Stimulated activated CD4-positive, alpha-beta T cell treated with anti-CD3 and anti-CD28 coated beads, TNF-alpha, amount 100 ng/mL, for 4 hours (primary cell): ENCODE results near the gene TPRKB.
A peak's percentile ranks its signal among the peaks of the same experiment; 100 is the strongest.
"Not testable (repeated sequence)": the region's sequence is repeated elsewhere in the genome, so short reads cannot be mapped to it uniquely, and the experiment has no call there.

Experiments used
- DNase-seq, 3 experiments: peaks; one replicate each; pipeline ENCODE4 v3.0.0-alpha.2; 2020; ENCODE audit warnings: low read depth in 3 of 3

The TPRKB gene

DNA sequence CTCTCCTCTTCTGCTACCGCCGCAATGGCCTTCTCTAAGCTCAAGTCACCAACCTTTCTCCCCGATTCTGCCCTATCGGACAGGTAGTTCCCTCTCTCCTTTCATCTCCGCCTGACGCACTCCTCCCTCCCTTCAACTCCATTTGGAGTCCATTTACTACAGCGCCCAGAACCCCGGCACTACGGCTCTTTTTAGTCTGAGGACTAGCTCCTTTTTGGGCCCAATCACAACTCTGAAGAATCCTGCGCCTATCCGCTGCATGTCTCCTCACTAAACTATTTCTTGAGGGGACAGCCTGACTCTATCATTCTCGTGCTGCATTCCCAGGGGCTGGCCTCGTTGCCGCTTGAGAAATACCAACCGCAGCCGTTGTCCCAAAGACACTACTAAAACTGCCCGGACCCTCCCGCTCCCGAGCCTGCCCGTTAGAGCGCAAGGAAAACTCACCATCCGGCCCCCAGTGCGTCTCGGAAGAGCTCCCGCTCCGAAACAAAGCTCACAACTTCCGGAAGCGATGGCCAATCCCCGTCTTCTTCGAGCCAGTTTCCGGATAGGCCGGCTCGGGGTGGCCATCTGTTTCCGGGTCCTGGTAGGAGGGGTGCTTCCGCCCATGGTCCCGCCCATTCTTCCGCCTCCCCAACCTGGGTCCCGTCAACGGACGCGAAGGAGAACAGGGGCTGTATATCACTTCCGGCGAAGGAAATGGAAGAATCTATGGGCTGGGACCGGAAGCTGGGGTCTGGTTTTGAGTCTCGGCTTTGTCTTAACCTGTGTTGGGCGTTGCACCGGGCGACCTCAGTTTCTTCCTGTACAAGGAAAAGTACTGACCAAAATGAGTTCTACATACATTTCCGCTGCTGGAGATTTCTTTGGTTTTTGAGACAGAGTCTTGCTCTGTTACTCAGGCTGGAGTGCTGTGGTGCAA, at the start of gene TPRKB:
Gene TPRKB (minus strand): TSS at position 491 of the 925 bp plus-strand sequence. CDS start 2,776 bp downstream, outside the sequence.
- DNase-seq = peak; percentile 85 to 88 (median 86)

DNA sequence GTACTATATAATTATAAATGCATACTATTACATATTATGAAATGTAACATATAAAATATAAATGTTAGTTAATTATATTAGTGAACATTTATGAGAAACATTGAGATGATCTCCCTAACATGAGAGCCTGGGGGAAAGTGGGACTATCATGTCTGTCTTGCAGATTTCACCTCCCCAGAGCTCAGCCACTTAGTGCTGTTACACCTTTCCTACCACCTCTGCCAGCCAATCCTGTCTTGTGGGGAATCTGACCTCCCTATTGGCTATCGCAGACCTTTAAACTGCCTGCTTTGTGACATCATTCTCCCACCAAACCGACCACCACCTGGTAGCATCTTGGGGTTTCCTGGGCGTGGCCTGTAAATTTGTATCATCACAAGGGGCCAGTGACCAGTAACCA, 46.7 kb upstream of the TPRKB start, which contains the start of gene C2orf78:
Gene C2orf78 (plus strand): TSS at position 301 of the 400 bp plus-strand sequence. CDS start 127 bp downstream, outside the sequence.
- not testable (repeated sequence) for DNase-seq

DNA sequence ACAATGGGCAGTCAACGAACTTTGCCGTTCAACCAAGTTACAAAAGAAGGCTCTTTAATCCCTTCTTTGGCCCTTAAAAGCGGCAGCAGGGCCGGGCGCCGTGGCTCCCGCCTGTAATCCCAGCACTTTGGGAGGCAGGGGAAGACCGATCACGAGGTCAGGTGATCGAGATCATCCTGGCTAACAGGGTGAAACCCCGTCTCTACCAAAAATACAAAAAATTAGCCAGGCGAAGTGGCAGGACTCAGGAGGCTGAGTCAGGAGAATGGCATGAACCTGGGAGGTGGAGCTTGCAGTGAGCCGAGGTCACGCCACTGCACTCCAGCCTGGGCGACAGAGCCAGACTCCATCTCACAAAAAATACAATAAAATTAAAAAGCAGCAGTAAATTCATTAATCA, 46.3 kb upstream of the TPRKB start:
- DNase-seq = not testable (repeated sequence)

DNA sequence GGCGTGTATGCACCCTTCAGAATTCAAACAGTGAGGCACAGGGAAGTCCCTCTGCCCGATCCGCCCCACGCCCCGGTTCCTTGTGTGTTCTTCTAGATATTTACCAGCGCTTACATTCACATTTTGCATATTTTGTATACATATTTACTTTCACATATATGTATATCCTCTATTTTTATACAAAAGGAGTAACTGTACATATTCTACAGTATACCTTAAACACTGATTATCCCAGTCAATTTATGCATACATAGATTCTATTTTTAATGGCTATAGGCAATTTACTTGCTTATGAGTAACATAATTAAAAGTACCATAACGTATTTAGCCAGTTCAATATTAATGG, 43.1 kb upstream of the TPRKB start:
- DNase-seq = no peak

DNA sequence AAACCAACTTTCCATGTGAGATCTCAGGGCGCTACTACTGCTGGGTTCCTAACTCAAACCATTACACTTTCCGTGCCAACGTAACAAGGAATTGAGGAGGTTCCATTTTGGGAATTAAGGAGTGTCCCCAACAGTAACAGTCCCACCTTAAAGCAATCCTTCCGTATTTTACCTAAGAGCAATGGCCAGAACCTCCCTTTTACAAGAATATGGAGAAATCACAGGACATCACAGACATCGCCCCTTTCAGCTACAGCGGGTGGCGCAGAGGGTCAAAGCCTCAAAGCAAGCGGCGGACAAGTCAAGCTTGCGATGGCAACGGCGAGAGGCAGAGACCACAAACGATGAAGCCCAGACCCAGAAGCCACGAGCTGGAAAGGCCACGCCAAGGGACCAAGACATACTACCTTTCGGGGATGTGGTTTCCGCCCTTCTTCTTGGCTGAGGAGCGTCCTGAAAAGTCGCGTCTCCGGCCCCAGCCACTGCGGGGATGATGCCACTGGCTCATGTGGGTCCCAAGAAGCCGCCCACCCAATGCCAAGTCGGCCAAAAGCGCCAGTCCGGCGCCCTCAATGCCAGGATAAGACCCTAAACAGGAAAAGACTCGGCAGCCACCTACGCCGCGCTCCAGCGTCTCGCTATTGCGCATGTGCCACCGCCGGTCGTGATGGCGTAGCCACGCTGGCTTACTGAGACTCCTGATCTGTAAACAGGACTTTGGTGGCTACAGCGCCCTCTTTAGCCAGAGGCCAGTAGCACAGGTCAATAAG, 42.5 kb upstream of the TPRKB start, which contains the start of gene DUSP11:
Gene DUSP11 (minus strand): TSS at position 637 of the 770 bp plus-strand sequence. CDS start 129 bp downstream, at position 508.
- DNase-seq = peak; percentile 92 to 96 (median 95)

DNA sequence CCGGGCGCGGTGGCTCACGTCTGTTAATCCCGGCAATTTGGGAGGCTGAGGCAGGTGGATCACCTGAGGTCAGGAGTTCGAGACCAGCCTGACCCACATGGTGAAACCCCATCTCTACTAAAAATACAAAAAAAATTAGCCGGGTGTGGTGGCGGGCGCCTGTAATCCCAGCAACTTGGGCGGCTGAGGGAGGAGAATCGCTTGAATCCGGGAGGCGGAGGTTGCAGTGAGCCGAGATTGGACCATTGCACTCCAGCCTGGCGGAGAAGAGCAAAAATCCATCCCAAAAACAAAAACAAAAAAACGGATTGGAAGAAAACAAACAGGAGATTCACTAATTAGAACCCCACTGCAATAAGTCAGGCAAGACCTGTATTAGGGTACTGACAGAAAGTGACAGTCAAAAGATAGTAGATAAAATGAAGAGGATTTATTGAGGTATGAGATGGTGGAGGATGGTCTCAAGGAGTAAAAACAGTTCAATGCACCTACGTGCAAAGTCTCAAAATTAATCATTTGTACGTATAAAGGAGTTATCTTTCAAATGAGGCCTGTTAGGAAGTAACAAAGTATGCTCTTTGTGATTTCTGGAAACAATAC, 41.8 kb upstream of the TPRKB start:
- DNase-seq = not testable (repeated sequence)

DNA sequence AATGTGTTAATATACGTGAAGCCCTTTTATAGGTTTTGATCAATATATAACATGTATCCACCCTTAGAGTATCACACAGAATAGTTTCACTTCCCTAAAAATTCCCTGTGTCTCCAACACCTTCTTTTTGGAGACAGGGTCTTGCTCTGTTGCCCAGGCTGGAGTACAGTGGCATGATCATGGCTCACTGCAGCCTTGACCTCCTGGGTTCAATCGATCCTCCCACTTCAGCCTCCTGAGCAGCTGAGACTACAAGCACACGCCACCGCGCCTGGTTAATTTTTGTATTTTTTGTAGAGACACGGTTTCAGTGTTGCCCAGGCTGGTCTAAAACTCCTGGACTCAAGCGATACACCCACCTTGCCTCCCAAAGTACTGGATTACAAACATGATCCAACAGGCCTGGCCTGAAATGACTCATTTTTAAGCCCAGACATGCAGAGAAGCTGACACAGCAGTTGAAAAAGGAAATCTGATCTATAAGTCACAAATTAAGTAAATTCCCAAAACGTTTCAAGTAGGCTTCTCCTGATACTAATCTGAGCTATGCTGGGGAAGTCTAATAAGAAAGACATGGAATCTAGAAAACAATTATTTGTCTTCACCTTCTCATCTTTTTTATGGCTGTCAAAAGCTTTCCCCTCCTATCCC, 39.8 kb upstream of the TPRKB start:
- no peak for DNase-seq

DNA sequence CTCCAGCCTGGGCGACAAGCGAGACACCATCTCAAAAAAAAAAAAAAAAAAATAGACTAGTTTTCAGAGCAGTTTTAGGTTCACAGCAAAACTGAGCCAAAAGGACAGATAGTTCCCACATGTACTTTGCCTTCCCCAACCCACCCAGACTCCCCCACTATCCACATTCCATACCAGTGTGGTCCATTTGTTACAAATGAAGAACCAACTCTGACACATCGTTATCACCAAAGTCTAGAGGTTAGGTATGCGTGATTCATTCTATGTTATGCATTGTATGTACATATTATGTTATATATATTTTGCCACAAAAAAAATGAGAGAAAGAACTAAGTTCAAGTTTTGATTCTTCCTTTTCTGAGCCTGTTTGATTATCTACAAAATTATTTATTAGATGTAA, 39.2 kb upstream of the TPRKB start:
- no peak for DNase-seq

DNA sequence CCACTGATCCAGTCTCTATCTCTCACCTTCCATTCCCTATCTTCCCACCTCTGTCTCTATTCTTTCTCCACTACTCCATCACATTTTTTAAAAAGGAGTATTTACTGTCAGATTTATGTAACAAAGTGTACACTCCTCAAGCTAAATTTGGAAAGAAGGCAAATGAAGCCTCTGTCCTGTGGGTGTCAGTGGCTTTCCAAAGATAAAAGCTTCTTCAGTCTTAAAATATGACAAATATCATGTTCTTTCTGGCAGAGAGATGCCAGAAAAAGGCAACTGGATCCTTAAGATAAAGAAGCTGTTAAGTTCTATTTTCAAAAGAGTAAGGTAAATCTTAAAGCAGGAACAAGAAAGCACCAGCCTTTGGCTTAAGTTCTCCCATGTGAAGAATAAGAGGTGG, 35.7 kb upstream of the TPRKB start:
- no peak for DNase-seq

DNA sequence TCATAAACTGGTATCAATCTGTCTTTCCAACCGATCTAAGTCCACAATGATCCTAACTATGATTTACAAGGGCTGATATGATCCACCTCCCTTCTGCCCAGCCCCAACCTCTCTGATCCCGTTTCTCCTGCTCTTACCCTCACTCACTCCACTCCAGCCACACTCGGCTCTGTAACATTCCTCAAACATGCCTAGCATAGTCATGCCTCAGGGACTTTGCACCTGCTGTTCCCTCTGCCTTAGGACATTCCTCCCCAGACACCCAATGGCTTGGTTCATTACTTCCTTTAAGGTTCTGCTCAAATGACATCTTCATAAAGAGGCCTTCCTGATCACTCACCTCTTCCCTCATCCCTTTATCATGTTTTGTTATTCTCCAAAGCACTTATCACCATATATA, 33.6 kb upstream of the TPRKB start:
- DNase-seq = no peak

DNA sequence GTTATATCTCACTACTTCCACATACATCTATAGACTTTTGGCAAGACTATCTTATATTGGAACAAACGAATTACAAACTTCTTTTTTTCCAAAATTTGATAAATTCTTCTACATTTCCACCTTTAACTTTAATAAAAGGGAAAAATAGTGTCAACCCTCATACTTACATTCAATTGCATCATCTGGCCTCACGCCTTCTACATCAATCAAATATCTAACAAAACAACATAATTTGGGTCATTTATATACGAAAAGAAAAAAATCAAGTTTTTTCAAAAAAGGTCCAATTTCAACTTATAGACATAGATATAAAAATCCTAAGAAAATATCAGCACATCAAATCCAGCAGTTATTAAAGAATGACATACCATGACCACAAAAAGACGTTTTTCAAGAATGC, 29.8 kb upstream of the TPRKB start:
- no peak for DNase-seq

DNA sequence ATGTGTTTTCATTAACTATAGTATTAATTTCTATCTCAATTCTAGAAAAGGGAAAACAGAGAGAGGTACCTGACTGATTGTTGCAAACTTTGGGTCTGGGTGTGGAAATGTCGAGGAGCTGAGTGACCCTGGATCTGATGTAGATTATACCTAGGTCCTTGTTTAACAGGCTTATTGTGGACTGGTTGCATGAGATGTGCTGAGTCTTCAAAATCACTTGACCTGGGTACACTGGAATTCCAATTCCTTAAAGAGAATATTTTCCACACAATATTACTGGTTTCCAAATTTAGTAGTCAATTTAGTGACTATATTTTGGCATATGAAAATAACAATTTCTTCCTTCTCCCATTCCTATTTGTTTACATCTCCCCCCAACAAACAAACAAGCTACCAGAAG, 29.2 kb upstream of the TPRKB start:
- DNase-seq = no peak

DNA sequence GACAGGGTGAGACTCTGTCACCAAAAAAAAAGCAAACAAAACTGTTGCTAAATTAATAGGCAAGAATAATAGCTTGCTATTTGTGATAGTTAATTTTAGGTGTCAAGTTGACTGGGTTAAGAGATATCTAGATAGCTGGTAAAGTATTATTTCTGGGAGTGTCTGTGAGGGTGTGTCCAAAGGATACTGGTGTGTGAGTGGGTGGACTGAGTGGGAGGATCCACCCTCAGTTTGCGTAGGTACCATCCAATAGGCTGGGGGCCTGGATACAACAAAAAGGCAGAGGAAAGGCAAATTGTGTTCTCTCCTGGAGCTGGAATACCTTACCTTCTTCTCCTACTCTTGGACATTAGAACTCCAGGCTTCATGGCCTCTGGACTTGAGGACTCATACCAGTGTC, 27.8 kb upstream of the TPRKB start:
- DNase-seq = no peak

DNA sequence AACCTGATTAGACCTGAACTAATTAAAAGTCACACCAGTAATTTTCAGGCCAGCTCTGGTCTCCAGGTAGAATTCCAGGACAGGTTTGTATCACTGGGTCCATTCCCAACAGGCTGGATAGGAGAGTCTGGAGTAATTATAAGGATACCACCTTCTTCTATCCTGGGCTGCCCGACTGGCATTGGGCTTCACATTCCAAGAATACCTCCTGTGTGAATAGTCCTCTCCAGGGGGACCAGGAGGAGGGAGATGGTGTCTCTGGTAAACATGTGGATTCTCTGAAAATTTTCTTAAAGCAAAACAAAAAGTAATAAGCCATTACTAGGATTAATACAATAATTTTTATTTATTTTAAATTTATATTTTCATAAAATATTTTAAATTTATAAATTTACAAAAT, 25.4 kb upstream of the TPRKB start:
- DNase-seq = no peak

DNA sequence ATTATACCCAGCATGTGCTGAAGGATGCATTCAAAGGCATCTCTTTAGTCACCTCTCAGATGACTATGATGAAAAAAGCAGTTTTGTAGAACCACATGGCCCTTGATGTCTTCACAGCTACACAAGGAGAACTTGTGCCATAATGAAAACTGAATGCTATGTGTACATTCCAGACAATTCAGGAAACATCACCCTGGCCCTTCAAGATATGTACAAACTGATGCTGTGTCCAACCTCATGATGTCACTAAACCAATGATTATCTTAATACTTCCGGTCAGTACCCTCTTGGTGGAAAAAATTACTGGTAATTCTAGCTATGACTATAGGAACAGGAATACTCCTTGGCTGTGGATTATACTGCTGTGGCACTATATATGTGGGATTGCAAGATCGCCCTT, 22.8 kb upstream of the TPRKB start:
- DNase-seq = no peak

DNA sequence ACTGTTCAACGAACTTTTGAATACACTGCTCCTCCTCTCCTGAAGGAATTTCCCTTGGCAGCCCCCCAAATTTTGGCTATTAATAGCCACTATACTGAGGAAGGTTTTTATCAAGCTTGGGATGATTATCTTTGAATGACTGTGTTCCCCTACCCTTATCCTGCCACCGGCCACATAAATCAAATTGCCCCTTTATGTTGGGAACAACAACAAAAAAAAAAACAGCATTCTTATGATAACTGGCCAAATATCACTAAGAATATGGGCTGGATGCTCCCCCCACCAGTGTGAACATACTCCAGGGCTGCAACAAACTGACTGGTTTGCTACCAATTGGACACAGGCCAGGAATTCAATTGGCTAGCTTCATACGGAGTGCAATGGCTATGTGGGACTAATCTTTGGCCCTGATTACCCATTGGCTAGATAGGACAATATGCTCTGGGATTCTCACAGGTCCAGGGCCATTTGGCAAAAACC, 22.2 kb upstream of the TPRKB start:
- DNase-seq = no peak

DNA sequence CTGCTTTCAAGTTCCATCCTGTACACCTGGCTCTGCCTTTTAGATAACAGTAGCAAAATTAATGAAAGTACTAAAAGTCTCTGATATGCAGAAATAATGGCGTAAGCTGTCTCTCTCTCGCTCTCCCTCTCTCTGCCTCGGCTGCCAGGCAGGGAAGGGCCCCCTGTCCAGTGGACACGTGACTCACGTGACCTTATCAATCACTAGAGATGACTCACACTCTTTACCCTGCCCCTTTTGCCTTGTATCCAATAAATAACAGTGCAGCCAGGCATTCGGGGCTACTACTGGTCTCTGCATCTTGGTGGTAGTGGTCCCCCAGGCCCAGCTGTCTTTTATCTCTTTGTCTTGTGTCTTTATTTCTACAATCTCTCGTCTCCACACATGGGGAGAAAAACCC, 17.2 kb upstream of the TPRKB start:
- not testable (repeated sequence) for DNase-seq

DNA sequence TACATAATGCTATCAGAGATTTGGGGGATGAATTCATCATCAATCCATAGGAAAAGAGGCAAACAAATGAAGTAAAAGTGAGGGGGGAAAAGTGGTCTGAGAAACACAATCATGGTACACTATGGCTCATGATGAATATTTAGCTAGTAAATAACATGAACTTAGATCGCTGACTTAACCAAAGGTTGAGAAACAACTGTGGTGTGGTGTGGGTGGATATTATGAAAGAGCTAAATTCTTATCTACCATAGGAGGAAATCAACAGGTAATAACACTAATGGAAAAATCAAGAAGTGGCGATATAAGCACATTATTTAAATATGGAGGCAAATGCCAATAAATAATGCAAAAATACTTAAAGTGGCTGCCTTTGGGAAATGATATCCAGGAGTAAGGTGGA, 12.2 kb upstream of the TPRKB start:
- DNase-seq = no peak

DNA sequence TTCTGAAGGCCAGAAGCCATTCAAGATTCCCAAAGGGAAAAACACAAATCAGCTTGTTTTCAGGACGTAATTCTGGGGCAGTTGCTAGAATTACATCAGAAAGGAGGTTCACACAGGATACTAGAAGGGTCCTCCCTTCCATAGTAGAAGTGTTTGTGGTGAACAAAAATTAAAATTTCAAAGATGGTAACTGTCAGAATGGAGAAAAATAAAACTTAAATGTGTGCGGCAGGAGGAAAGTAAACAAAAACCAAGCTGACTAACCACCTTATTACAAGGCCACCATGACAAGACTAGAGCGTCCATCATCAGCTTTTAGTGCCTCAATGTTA, 9.7 kb upstream of the TPRKB start:
- no peak for DNase-seq

DNA sequence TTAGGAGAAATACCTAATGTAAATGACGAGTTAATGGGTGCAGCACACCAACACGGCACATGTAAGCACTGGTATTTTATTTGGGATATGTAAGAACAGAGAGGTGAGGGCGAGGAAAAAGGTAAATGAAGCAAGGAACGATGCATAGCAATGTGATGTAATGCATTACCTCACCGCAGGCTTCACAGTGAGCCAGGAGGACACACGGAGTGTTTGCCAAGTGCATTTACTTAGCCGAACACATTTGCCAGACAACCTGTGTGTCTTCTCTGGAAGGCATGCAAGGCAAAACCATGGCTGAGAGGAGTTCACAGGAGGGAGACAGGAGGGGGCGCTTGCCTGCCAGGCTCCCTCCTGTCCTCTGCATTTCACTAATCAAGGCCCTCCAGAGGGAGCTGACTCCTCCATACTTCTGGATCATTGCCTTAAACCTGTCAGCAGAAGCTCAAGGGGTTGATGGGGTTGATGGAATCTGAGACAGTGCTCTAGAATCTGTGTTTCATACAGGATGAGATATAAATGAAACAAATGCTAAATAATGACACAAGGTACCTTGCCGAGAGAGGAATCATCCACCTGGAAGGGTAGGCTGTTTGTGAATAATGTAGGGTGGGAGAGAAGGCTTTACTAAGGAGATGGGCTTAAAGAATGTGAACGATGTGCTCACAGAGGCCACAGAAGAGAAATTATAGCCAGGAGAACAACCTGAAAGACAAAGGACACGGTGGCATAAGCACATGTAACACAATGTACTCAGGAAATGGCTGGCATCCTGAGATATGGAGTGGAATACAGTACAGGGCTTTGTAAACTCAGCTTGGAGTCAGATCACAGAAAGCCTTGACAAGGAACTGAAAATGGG, 9.1 kb upstream of the TPRKB start:
- no peak for DNase-seq

DNA sequence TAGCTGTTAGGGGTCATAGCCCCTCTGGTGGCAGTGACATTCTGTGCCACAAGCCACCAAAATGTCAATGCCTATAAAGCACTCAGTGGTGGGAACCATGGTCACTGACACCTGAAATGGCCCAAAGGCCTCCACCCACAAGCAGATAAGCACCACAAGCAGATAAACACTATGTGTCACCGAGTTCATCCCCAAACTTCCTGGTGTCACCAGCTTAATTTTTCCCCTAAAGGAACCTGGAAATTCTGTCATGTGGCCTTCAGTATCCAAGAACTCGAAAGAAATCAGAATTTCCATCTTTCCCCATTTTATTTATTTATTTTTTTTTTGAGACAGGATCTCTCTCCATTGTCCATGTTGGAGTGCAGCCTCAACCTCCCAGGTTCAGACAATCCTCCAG, 3.6 kb upstream of the TPRKB start:
- DNase-seq = no peak
